Activated T-cell treated with anti-CD3 and anti-CD28 coated beads, Interleukin-2, amount 50 U/mL, for 24 hours (primary cell): ENCODE measurements around the gene NPC2.
"Not testable (repeated sequence)": the region's sequence is repeated elsewhere in the genome, so short reads cannot be mapped to it uniquely, and the experiment has no call there.

Experiments used
- DNase-seq: peaks from one replicate; pipeline ENCODE4 v3.0.0-alpha.2; 2020
- H3K27ac Mint-ChIP-seq: 2 replicates; pipeline ENCODE4 v1.8.0; 2020; ENCODE audit warnings: mild to moderate bottlenecking, mixed read lengths
- H3K27me3 Mint-ChIP-seq: 2 replicates; pipeline ENCODE4 v1.8.0; 2020; ENCODE audit warnings: mixed read lengths
- H3K36me3 Mint-ChIP-seq: 2 replicates; pipeline ENCODE4 v1.8.0; 2020; ENCODE audit warnings: low read depth, mixed read lengths
- H3K4me1 Mint-ChIP-seq: 2 replicates; pipeline ENCODE4 v1.8.0; 2020; ENCODE audit warnings: low read depth, mixed read lengths
- H3K4me3 Mint-ChIP-seq: 2 replicates; pipeline ENCODE4 v1.8.0; 2020; ENCODE audit warnings: mild to moderate bottlenecking, moderate library complexity, mixed read lengths
- H3K9me3 Mint-ChIP-seq: 2 replicates; pipeline ENCODE4 v1.8.0; 2020; ENCODE audit warnings: mixed read lengths

NPC2 gene

GRCh38 chr14:74492776-74493342 is at the start of gene NPC2:
TSS of gene NPC2 (minus strand) at chr14:74493305. CDS start at chr14:74493274, 31 bp downstream.
- DNase-seq = no peak
- H3K4me3 Mint-ChIP-seq = no peak within 1 kb of the TSS
- no peaks in the 10 kb centered on the region for H3K27me3 Mint-ChIP-seq
- peaks cover 37% of the 10 kb centered on the region for H3K4me1 Mint-ChIP-seq
- H3K36me3 Mint-ChIP-seq = peaks cover 27% of the 10 kb centered on the region
- no peaks in the 10 kb centered on the region for H3K9me3 Mint-ChIP-seq
- H3K27ac Mint-ChIP-seq = peak within 1 kb of the TSS; percentile 91

GRCh38 chr14:74542056-74542685 is 49.1 kb upstream of the NPC2 start:
- H3K4me1 Mint-ChIP-seq = no peaks in the 10 kb centered on the region
- H3K9me3 Mint-ChIP-seq = no peaks in the 10 kb centered on the region
- no peak overlapping the region for H3K27ac Mint-ChIP-seq
- no peaks in the 10 kb centered on the region for H3K36me3 Mint-ChIP-seq
- no peaks in the 10 kb centered on the region for H3K27me3 Mint-ChIP-seq
- no peak for DNase-seq
- H3K4me3 Mint-ChIP-seq = no peak overlapping the region

GRCh38 chr14:74541225-74541624 is 48.1 kb upstream of the NPC2 start:
- no peaks in the 10 kb centered on the region for H3K27me3 Mint-ChIP-seq
- no peak for DNase-seq
- H3K9me3 Mint-ChIP-seq = no peaks in the 10 kb centered on the region
- H3K27ac Mint-ChIP-seq = no peak overlapping the region
- H3K4me1 Mint-ChIP-seq = no peaks in the 10 kb centered on the region
- H3K36me3 Mint-ChIP-seq = no peaks in the 10 kb centered on the region
- H3K4me3 Mint-ChIP-seq = no peak overlapping the region

- Mint-ChIP-seq H3K27ac (no peak overlapping the region), H3K9me3 (no peaks in the 10 kb centered on the region), H3K4me3 (no peak overlapping the region), H3K4me1 (no peaks in the 10 kb centered on the region), H3K27me3 (no peaks in the 10 kb centered on the region), H3K36me3 (no peaks in the 10 kb centered on the region)
- no peak for DNase-seq
These were observed 46.4 kb upstream of the NPC2 start for GRCh38 chr14:74539503-74539902.

- H3K36me3 Mint-ChIP-seq = no peaks in the 10 kb centered on the region
- no peaks in the 10 kb centered on the region for H3K4me1 Mint-ChIP-seq
- DNase-seq = no peak
- H3K9me3 Mint-ChIP-seq = no peaks in the 10 kb centered on the region
- no peaks in the 10 kb centered on the region for H3K27me3 Mint-ChIP-seq
- no peak overlapping the region for H3K27ac Mint-ChIP-seq
- no peak overlapping the region for H3K4me3 Mint-ChIP-seq
These were observed 45.6 kb upstream of the NPC2 start for GRCh38 chr14:74538411-74539391.

GRCh38 chr14:74536336-74536735 is 43.2 kb upstream of the NPC2 start:
- H3K27ac Mint-ChIP-seq, H3K4me1 Mint-ChIP-seq, H3K36me3 Mint-ChIP-seq, H3K27me3 Mint-ChIP-seq, H3K9me3 Mint-ChIP-seq, DNase-seq, H3K4me3 Mint-ChIP-seq: not testable (repeated sequence)

GRCh38 chr14:74535756-74536325 is 42.7 kb upstream of the NPC2 start:
- no peak overlapping the region for H3K4me3 Mint-ChIP-seq
- H3K27ac Mint-ChIP-seq = no peak overlapping the region
- no peaks in the 10 kb centered on the region for H3K27me3 Mint-ChIP-seq
- H3K4me1 Mint-ChIP-seq = peaks cover 5% of the 10 kb centered on the region
- no peaks in the 10 kb centered on the region for H3K9me3 Mint-ChIP-seq
- H3K36me3 Mint-ChIP-seq = no peaks in the 10 kb centered on the region
- DNase-seq = no peak

GRCh38 chr14:74533576-74533975 is 40.5 kb upstream of the NPC2 start:
- H3K4me1 Mint-ChIP-seq = peaks cover 5% of the 10 kb centered on the region
- no peak overlapping the region for H3K27ac Mint-ChIP-seq
- no peak for DNase-seq
- H3K36me3 Mint-ChIP-seq = no peaks in the 10 kb centered on the region
- H3K9me3 Mint-ChIP-seq = no peaks in the 10 kb centered on the region
- H3K4me3 Mint-ChIP-seq = no peak overlapping the region
- H3K27me3 Mint-ChIP-seq = no peaks in the 10 kb centered on the region

- Mint-ChIP-seq H3K27ac (no peak overlapping the region), H3K4me1 (peaks cover 5% of the 10 kb centered on the region), H3K4me3 (no peak overlapping the region), H3K36me3 (no peaks in the 10 kb centered on the region), H3K9me3 (no peaks in the 10 kb centered on the region), H3K27me3 (no peaks in the 10 kb centered on the region)
- no peak for DNase-seq
These were observed 39.1 kb upstream of the NPC2 start for GRCh38 chr14:74532246-74532645.

GRCh38 chr14:74531467-74531866 is 38.4 kb upstream of the NPC2 start:
- Mint-ChIP-seq H3K4me1 (peaks cover 5% of the 10 kb centered on the region), H3K4me3 (no peak overlapping the region), H3K36me3 (no peaks in the 10 kb centered on the region), H3K9me3 (no peaks in the 10 kb centered on the region), H3K27ac (no peak overlapping the region), H3K27me3 (no peaks in the 10 kb centered on the region)
- no peak for DNase-seq

GRCh38 chr14:74531006-74531405 is 37.9 kb upstream of the NPC2 start:
- no peak for DNase-seq
- H3K27ac Mint-ChIP-seq = no peak overlapping the region
- H3K27me3 Mint-ChIP-seq = no peaks in the 10 kb centered on the region
- peaks cover 5% of the 10 kb centered on the region for H3K4me1 Mint-ChIP-seq
- H3K4me3 Mint-ChIP-seq = no peak overlapping the region
- H3K36me3 Mint-ChIP-seq = no peaks in the 10 kb centered on the region
- no peaks in the 10 kb centered on the region for H3K9me3 Mint-ChIP-seq

- peaks cover 2% of the 10 kb centered on the region for H3K27me3 Mint-ChIP-seq
- peaks cover 5% of the 10 kb centered on the region for H3K4me1 Mint-ChIP-seq
- DNase-seq = no peak
- no peak overlapping the region for H3K4me3 Mint-ChIP-seq
- no peaks in the 10 kb centered on the region for H3K36me3 Mint-ChIP-seq
- H3K27ac Mint-ChIP-seq = no peak overlapping the region
- H3K9me3 Mint-ChIP-seq = no peaks in the 10 kb centered on the region
These were observed 35.8 kb upstream of the NPC2 start for GRCh38 chr14:74528886-74529285.

GRCh38 chr14:74528406-74528805 is 35.3 kb upstream of the NPC2 start:
- Mint-ChIP-seq H3K27ac (no peak overlapping the region), H3K4me1 (peaks cover 3% of the 10 kb centered on the region), H3K4me3 (no peak overlapping the region), H3K27me3 (peaks cover 2% of the 10 kb centered on the region), H3K36me3 (no peaks in the 10 kb centered on the region), H3K9me3 (no peaks in the 10 kb centered on the region)
- no peak for DNase-seq

- peaks cover 2% of the 10 kb centered on the region for H3K27me3 Mint-ChIP-seq
- H3K4me1 Mint-ChIP-seq = no peaks in the 10 kb centered on the region
- no peaks in the 10 kb centered on the region for H3K36me3 Mint-ChIP-seq
- no peak for DNase-seq
- no peak overlapping the region for H3K27ac Mint-ChIP-seq
- no peak overlapping the region for H3K4me3 Mint-ChIP-seq
- H3K9me3 Mint-ChIP-seq = no peaks in the 10 kb centered on the region
These were observed 34.7 kb upstream of the NPC2 start for GRCh38 chr14:74527736-74528280.
